ENCODE results near the gene ADCY10. TPM values are rescaled to one million over a fixed set of nuclear protein-coding genes. Genes with fewer than 3 reads are reported as not detected.

ADCY10 gene
- polyA plus RNA-seq, 3 donors, result 0.09 TPM; not detected in 2

GRCh38 chr1:167905671-167906070 lies 8.3 kb downstream of the ADCY10 start:
- Histone ChIP-seq H3K36me3 (replicated peaks in 1 of 2; ENCODE audit: control insufficient read depth in 1 of 2, insufficient read depth in 2 of 2, low read length in 2 of 2) (no peaks in the 10 kb centered on the region), H3K9me3 (replicated peaks in 1 of 2; ENCODE audit: control insufficient read depth in 1 of 2, insufficient read depth in 1 of 2, low read length in 2 of 2) (peaks cover 10 to 12% of the 10 kb centered on the region in 2 donors), H3K79me2 (ENCODE audit: insufficient read depth, low read length) (no peaks in the 10 kb centered on the region), H3K9ac (ENCODE audit: insufficient read depth, low read length, poor library complexity, severe bottlenecking) (no peak overlapping the region), H3K4me2 (replicated peaks; ENCODE audit: extremely low read depth, low read length, poor library complexity, severe bottlenecking) (no peak overlapping the region), H4K20me1 (ENCODE audit: insufficient read depth, low read length) (no peaks in the 10 kb centered on the region), H3K4me1 (ENCODE audit: control insufficient read depth in 1 of 2, insufficient read depth in 2 of 2, low read length in 2 of 2) (peaks cover 0 to 3% of the 10 kb centered on the region in 2 donors), H3K4me3 (replicated peaks in 1 of 3; ENCODE audit: low read depth in 2 of 3, low read length in 3 of 3) (no peak overlapping the region), H3K27me3 (ENCODE audit: control insufficient read depth in 2 of 2, insufficient read depth in 2 of 2, low read length in 2 of 2) (no peaks in the 10 kb centered on the region), H3K27ac (ENCODE audit: low read depth in 1 of 2, low read length in 2 of 2) (no peak overlapping the region), H2AFZ (ENCODE audit: insufficient read depth, low read depth, low read length, poor library complexity, severe bottlenecking) (no peak overlapping the region)
- Mint-ChIP-seq H3K4me1 (peaks cover 15% of the 10 kb centered on the region), H3K9me3 (peaks cover 6 to 13% (median 10%) of the 10 kb centered on the region in 7 donors), H3K27ac (peak overlapping the region in 1 of 7 donors; percentile 24), H3K27me3 (ENCODE audit: low read depth in 3 of 3) (no peaks in the 10 kb centered on the region), H3K36me3 (no peaks in the 10 kb centered on the region), H3K4me3 (no peak overlapping the region)
- intact Hi-C loops (cut with micrococcal nuclease), result no loop called here
- TF ChIP-seq, protein P1, sequence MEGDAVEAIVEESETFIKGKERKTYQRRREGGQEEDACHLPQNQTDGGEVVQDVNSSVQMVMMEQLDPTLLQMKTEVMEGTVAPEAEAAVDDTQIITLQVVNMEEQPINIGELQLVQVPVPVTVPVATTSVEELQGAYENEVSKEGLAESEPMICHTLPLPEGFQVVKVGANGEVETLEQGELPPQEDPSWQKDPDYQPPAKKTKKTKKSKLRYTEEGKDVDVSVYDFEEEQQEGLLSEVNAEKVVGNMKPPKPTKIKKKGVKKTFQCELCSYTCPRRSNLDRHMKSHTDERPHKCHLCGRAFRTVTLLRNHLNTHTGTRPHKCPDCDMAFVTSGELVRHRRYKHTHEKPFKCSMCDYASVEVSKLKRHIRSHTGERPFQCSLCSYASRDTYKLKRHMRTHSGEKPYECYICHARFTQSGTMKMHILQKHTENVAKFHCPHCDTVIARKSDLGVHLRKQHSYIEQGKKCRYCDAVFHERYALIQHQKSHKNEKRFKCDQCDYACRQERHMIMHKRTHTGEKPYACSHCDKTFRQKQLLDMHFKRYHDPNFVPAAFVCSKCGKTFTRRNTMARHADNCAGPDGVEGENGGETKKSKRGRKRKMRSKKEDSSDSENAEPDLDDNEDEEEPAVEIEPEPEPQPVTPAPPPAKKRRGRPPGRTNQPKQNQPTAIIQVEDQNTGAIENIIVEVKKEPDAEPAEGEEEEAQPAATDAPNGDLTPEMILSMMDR (IDR thresholded peaks at IDR 0.05), result no peak
- DNase-seq, result no peak

DNA sequence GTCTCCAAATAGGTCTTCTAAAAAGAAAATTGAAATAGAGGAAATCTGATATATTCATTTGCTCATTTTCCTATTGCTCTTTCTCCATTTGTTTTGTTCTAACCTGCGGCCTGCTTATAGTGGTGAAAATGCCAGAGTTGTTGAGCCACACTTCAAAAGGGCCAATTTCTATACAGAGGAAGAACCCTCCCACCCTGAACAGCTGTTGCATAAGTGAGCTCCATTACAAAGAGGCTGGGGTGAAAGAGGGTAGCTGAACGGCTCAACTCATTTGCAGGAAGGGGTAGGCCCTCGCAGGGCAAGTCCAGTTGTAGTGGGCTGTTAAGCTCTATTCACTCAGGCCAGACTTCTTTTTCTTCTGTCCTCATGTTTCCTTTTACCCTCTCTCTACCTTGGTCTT lies 8.8 kb downstream of the ADCY10 start:
- Histone ChIP-seq H3K9ac (ENCODE audit: insufficient read depth, low read length, poor library complexity, severe bottlenecking) (no peak overlapping the region), H3K36me3 (replicated peaks in 1 of 2; ENCODE audit: control insufficient read depth in 1 of 2, insufficient read depth in 2 of 2, low read length in 2 of 2) (no peaks in the 10 kb centered on the region), H3K9me3 (replicated peaks in 1 of 2; ENCODE audit: control insufficient read depth in 1 of 2, insufficient read depth in 1 of 2, low read length in 2 of 2) (peaks cover 10% of the 10 kb centered on the region in 2 donors), H3K27me3 (ENCODE audit: control insufficient read depth in 2 of 2, insufficient read depth in 2 of 2, low read length in 2 of 2) (no peaks in the 10 kb centered on the region), H2AFZ (ENCODE audit: insufficient read depth, low read depth, low read length, poor library complexity, severe bottlenecking) (no peak overlapping the region), H3K4me2 (replicated peaks; ENCODE audit: extremely low read depth, low read length, poor library complexity, severe bottlenecking) (no peak overlapping the region), H4K20me1 (ENCODE audit: insufficient read depth, low read length) (no peaks in the 10 kb centered on the region), H3K79me2 (ENCODE audit: insufficient read depth, low read length) (no peaks in the 10 kb centered on the region), H3K27ac (ENCODE audit: low read depth in 1 of 2, low read length in 2 of 2) (no peak overlapping the region), H3K4me1 (ENCODE audit: control insufficient read depth in 1 of 2, insufficient read depth in 2 of 2, low read length in 2 of 2) (peaks cover 0 to 3% of the 10 kb centered on the region in 2 donors), H3K4me3 (replicated peaks in 1 of 3; ENCODE audit: low read depth in 2 of 3, low read length in 3 of 3) (no peak overlapping the region)
- Mint-ChIP-seq H3K36me3 (no peaks in the 10 kb centered on the region), H3K27me3 (ENCODE audit: low read depth in 3 of 3) (peaks cover 0 to under 1% (median 0%) of the 10 kb centered on the region in 3 donors), H3K9me3 (peaks cover 4 to 11% (median 10%) of the 10 kb centered on the region in 7 donors), H3K4me3 (no peak overlapping the region), H3K27ac (peak overlapping the region in 2 of 7 donors; percentile 24 to 41), H3K4me1 (peaks cover 15% of the 10 kb centered on the region)
- no peak for DNase-seq
- intact Hi-C loops (cut with micrococcal nuclease), result no loop called here
- TF ChIP-seq, protein P1 (IDR thresholded peaks at IDR 0.05), result no peak
- WGBS (ENCODE audit: insufficient coverage), result no CpG with 5 or more reads among the region's 3 CpGs

Measured in CD14-positive monocyte (primary cell).